ENCODE data around the gene ADSS1.

The ADSS1 gene

GRCh38 chr14:104723651-104724406 is at the start of gene ADSS1:
Gene ADSS1 (plus strand): TSS chr14:104724229. CDS start chr14:104724271, 42 bp downstream.
- peak; percentile 28 to 42 for DNase-seq (ENCODE audit: low read depth in 2 of 2)

GRCh38 chr14:104675447-104675846 is 48.6 kb upstream of the ADSS1 start:
- no peak for DNase-seq (ENCODE audit: low read depth in 2 of 2)

GRCh38 chr14:104676130-104676693 is 47.8 kb upstream of the ADSS1 start:
- DNase-seq (ENCODE audit: low read depth in 2 of 2), result no peak

- DNase-seq (ENCODE audit: low read depth in 2 of 2), result peak; percentile 35 to 62
Observed at GRCh38 chr14:104676694-104677511, 47.1 kb upstream of the ADSS1 start.

GRCh38 chr14:104677512-104678332 is 46.3 kb upstream of the ADSS1 start:
- peak; percentile 64 to 72 for DNase-seq (ENCODE audit: low read depth in 2 of 2)

GRCh38 chr14:104678346-104678745 is 45.7 kb upstream of the ADSS1 start:
- DNase-seq (ENCODE audit: low read depth in 2 of 2), result no peak

GRCh38 chr14:104678901-104679705 is 44.9 kb upstream of the ADSS1 start:
- no peak for DNase-seq (ENCODE audit: low read depth in 2 of 2)

GRCh38 chr14:104680056-104680805 is 43.8 kb upstream of the ADSS1 start:
- DNase-seq (ENCODE audit: low read depth in 2 of 2), result no peak

GRCh38 chr14:104680806-104681688 is 43.0 kb upstream of the ADSS1 start:
- no peak for DNase-seq (ENCODE audit: low read depth in 2 of 2)

GRCh38 chr14:104681689-104682074 is 42.3 kb upstream of the ADSS1 start:
- no peak for DNase-seq (ENCODE audit: low read depth in 2 of 2)

- DNase-seq (ENCODE audit: low read depth in 2 of 2), result no peak
Observed at GRCh38 chr14:104682107-104682593, 41.9 kb upstream of the ADSS1 start.

GRCh38 chr14:104683653-104684448 is 40.2 kb upstream of the ADSS1 start:
- no peak for DNase-seq (ENCODE audit: low read depth in 2 of 2)

GRCh38 chr14:104684449-104684821 is 39.6 kb upstream of the ADSS1 start:
- DNase-seq (ENCODE audit: low read depth in 2 of 2), result no peak

- DNase-seq (ENCODE audit: low read depth in 2 of 2), result no peak
Observed at GRCh38 chr14:104685216-104685997, 38.6 kb upstream of the ADSS1 start.

GRCh38 chr14:104685998-104686610 is 37.9 kb upstream of the ADSS1 start:
- no peak for DNase-seq (ENCODE audit: low read depth in 2 of 2)

- DNase-seq (ENCODE audit: low read depth in 2 of 2), result no peak
Observed at GRCh38 chr14:104686624-104687517, 37.2 kb upstream of the ADSS1 start.

Measured in activated CD4-positive, alpha-beta T cell treated with anti-CD3 and anti-CD28 coated beads for 24 hours (primary cell).